Suprapubic skin (tissue), 4 donors: ENCODE results near the gene TBXAS1.

Source experiments
- CTCF ChIP-seq, 2 donors: fragments of 200-600 bp in 1 of 2; fragments of 450-650 bp in 1 of 2; sonication (generic) in 1 of 2; IDR thresholded peaks; one replicate each; pipeline ENCODE4 v1.5.1; 2016 to 2019; ENCODE audit warnings: antibody characterized with exemption in 2 of 2, mild to moderate bottlenecking in 1 of 2, moderate library complexity in 1 of 2
- EP300 ChIP-seq: sonication (generic); formaldehyde crosslinking; IDR thresholded peaks from one replicate; pipeline ENCODE4 v1.6.1; 2017; ENCODE audit warnings: antibody characterized with exemption
- POLR2A ChIP-seq, 2 donors: fragments of 450-650 bp; IDR thresholded peaks; one replicate each; pipeline ENCODE4 v1.6.1; 2017; ENCODE audit warnings: antibody characterized with exemption in 2 of 2, mild to moderate bottlenecking in 2 of 2, moderate library complexity in 2 of 2
- POLR2AphosphoS5 ChIP-seq, 3 donors: sonication (generic); formaldehyde crosslinking; IDR thresholded peaks; one replicate each; pipeline ENCODE4 v1.6.1; 2017; ENCODE audit warnings: antibody characterized with exemption in 3 of 3

DNA sequence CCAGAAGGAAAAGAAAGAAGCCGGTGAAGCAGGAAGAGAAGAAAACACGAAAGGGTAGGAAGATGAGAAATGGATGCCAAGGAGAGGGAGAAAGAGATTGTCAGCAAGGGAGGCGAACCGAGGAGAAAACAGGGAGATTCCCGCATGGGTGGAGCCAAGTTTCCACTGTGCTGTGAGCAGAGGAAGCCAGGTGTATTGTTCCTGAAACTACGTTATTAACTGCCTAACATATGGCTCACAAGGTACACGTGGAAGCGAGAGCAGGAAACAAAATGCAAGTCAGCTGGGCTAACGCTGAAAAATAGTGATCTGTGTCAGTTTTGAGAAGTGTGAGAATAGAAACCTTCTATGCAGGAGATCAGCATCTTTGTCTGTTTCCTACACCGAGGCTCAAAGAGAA is 30.8 kb upstream of the TBXAS1 start:
- TF ChIP-seq CTCF (IDR thresholded peaks at IDR 0.05) (no peak), EP300 (no peak), POLR2AphosphoS5 (IDR thresholded peaks at IDR 0.05) (no peak), POLR2A (IDR thresholded peaks at IDR 0.05) (no peak)
